Neutrophil (primary cell): ENCODE data around the gene NPPB.

ENCODE experiments used
- H3K27ac ChIP-seq: fragments of 200-600 bp; sonication (generic); 2 replicates; pipeline ENCODE4 v1.5.1; 2016; ENCODE audit warnings: mild to moderate bottlenecking, moderate library complexity
- H3K27me3 ChIP-seq: fragments of 200-600 bp; sonication (generic); 2 replicates; pipeline ENCODE4 v1.6.0; 2016; ENCODE audit warnings: mild to moderate bottlenecking
- H3K36me3 ChIP-seq: fragments of 200-600 bp; sonication (generic); 2 replicates; pipeline ENCODE4 v1.5.1; 2017
- H3K4me1 ChIP-seq, 2 experiments: fragments of 200-600 bp in 1 of 2; sonication (generic) in 1 of 2; 1 replicate in 1 of 2; 2 replicates in 1 of 2; pipeline versions ENCODE4 v1.5.1 to v1.6.1; 2013 to 2016; ENCODE audit warnings: low read depth in 1 of 2, low read length in 1 of 2, mild to moderate bottlenecking in 1 of 2, moderate library complexity in 1 of 2; ENCODE audit not compliant: control insufficient read depth in 1 of 2, insufficient read depth in 1 of 2
- H3K4me3 ChIP-seq, 2 experiments: fragments of 200-600 bp in 1 of 2; sonication (generic) in 1 of 2; 1 replicate in 1 of 2; 2 replicates in 1 of 2; pipeline ENCODE4 v1.5.1; 2013 to 2016; ENCODE audit warnings: low read depth in 1 of 2, low read length in 1 of 2, mild to moderate bottlenecking in 1 of 2, moderate library complexity in 1 of 2
- H3K9me3 ChIP-seq: fragments of 200-600 bp; sonication (generic); 2 replicates; pipeline ENCODE4 v1.5.1; 2016
- CTCF ChIP-seq: fragments of 200-600 bp; sonication (generic); IDR thresholded peaks from 2 replicates; pipeline ENCODE4 v1.5.1; 2016; ENCODE audit warnings: antibody characterized with exemption

The NPPB gene

GRCh38 chr1:11885916-11886315, 27.2 kb upstream of the NPPB start:
- Histone ChIP-seq H3K9me3 (no peaks in the 10 kb centered on the region), H3K36me3 (no peaks in the 10 kb centered on the region), H3K4me1 (peaks cover 0 to 4% of the 10 kb centered on the region in 2 experiments), H3K27me3 (no peaks in the 10 kb centered on the region), H3K27ac (no peak overlapping the region), H3K4me3 (no peak overlapping the region)
- no peak for TF ChIP-seq CTCF

GRCh38 chr1:11882814-11883538, 24.2 kb upstream of the NPPB start:
- H3K36me3 ChIP-seq: no peaks in the 10 kb centered on the region
- H3K27me3 ChIP-seq: peaks cover 4% of the 10 kb centered on the region
- H3K4me1 ChIP-seq: peaks cover 0 to 4% of the 10 kb centered on the region in 2 experiments
- no peak for TF ChIP-seq CTCF
- H3K4me3 ChIP-seq: no peak overlapping the region
- no peaks in the 10 kb centered on the region for H3K9me3 ChIP-seq
- no peak overlapping the region for H3K27ac ChIP-seq

- H3K4me1 ChIP-seq: peaks cover 0 to 4% of the 10 kb centered on the region in 2 experiments
- H3K27me3 ChIP-seq: peaks cover 7% of the 10 kb centered on the region
- TF ChIP-seq CTCF: no peak
- no peaks in the 10 kb centered on the region for H3K9me3 ChIP-seq
- no peak overlapping the region for H3K4me3 ChIP-seq
- H3K27ac ChIP-seq: no peak overlapping the region
- H3K36me3 ChIP-seq: no peaks in the 10 kb centered on the region
Observed at GRCh38 chr1:11881749-11882441, 23.1 kb upstream of the NPPB start.

- Histone ChIP-seq H3K4me3 (no peak overlapping the region), H3K36me3 (no peaks in the 10 kb centered on the region), H3K27ac (no peak overlapping the region), H3K27me3 (peaks cover 7% of the 10 kb centered on the region), H3K4me1 (peaks cover 0 to 4% of the 10 kb centered on the region in 2 experiments), H3K9me3 (no peaks in the 10 kb centered on the region)
- TF ChIP-seq CTCF: no peak
Observed at GRCh38 chr1:11880911-11881748, 22.4 kb upstream of the NPPB start.

GRCh38 chr1:11880181-11880575, 21.4 kb upstream of the NPPB start:
- Histone ChIP-seq H3K27me3 (peaks cover 7% of the 10 kb centered on the region), H3K36me3 (no peaks in the 10 kb centered on the region), H3K4me3 (no peak overlapping the region), H3K9me3 (no peaks in the 10 kb centered on the region), H3K4me1 (peaks cover 0 to 4% of the 10 kb centered on the region in 2 experiments), H3K27ac (no peak overlapping the region)
- no peak for TF ChIP-seq CTCF
